Choroid plexus epithelial cell (primary cell): ENCODE measurements around the gene CMC2.

ENCODE experiments used
- DNase-seq: peaks from one replicate; pipeline ENCODE4 v3.0.0-alpha.2; 2010; ENCODE audit warnings: low read depth
- H3K4me3 ChIP-seq: 2 replicates; pipeline ENCODE4 v1.5.1; 2011; ENCODE audit warnings: low read depth, mild to moderate bottlenecking, control low read depth, low read length, moderate library complexity
- TF ChIP-seq, protein P1 (sequence below): conservative IDR thresholded peaks from 2 replicates; pipeline ENCODE4 v1.5.1; 2011; ENCODE audit warnings: low read depth, mild to moderate bottlenecking, control low read depth, inconsistent platforms, low read length, moderate library complexity

The CMC2 gene

DNA sequence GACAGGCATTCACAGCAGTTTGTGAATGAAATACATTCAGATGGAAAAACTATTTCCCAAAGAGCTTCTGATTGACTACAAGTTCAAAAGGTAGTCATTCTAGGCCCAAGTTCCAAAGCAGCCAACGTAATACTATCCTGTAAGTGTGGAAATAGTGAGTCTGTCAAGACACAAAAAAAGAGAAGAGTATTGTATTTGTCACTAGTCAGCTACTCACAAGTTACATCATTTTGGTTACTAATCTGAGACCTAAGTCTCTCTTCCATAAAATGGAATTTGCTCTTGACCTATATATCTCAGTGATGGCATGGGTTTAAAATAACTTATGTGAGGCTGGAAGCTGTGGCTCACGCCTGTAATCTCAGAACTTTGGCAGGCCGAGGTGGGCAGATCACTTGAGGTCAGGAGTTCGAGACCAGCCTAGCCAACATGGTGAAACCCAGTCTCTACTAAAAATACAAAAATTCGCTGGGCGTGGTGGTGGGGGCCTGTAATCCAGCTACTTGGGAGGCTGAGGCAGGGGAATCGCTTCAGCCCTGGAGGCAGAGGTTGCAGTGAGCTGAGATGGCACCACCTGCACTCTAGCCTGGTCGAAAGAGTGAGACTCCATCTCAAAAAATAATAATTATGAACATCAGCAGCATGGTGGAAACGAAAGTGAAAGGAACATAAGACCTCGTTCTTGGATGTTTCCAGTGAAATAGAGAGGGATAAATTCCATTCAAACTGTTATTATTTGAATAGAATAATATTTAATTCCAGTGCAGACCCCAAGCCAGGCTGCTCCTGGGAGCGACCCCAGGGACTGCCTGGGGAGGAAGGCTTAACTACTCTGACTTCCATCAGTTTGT, 2.9 kb downstream of the CMC2 start:
- peak overlapping the region; percentile 37 for H3K4me3 ChIP-seq
- peak; percentile 49 for DNase-seq
- TF ChIP-seq, protein P1, sequence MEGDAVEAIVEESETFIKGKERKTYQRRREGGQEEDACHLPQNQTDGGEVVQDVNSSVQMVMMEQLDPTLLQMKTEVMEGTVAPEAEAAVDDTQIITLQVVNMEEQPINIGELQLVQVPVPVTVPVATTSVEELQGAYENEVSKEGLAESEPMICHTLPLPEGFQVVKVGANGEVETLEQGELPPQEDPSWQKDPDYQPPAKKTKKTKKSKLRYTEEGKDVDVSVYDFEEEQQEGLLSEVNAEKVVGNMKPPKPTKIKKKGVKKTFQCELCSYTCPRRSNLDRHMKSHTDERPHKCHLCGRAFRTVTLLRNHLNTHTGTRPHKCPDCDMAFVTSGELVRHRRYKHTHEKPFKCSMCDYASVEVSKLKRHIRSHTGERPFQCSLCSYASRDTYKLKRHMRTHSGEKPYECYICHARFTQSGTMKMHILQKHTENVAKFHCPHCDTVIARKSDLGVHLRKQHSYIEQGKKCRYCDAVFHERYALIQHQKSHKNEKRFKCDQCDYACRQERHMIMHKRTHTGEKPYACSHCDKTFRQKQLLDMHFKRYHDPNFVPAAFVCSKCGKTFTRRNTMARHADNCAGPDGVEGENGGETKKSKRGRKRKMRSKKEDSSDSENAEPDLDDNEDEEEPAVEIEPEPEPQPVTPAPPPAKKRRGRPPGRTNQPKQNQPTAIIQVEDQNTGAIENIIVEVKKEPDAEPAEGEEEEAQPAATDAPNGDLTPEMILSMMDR = no peak

DNA sequence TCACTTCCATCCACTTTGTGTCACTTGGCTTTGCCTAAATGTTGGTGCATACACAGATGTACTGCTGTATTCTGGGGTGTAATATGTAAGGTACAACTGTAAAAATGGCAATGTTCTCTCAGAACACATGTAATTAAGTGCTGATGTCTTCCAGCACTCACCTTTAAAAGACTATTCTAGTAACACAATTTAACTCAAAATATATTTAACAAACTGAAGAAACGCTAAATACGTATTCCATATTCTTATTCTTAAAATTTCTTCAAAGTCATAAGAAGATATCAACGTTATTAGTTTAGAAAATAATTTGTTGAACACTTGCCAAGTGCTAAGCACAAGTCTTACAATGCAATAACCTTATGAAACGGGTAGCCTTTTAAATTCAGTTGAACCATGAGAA, 3.6 kb downstream of the CMC2 start:
- H3K4me3 ChIP-seq = no peak overlapping the region
- DNase-seq = no peak
- TF ChIP-seq, protein P1 = no peak

DNA sequence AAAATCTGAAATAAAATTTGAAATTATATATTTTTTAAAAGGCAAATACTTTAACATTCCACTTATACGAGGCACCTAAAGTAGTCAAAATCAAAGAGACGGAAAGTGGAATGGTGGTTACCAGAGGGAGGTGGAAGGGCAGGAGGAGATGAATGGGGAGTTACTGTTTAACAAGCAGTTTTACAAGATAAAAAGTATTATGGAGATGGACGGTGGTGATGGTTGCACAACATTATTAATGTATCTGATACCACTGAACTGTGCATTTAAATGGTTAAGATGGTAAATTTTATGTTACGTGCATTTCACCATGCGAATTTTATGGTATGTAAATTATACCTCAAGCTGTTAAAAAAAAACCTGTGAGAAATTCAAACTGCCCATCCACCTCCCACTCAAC, 5.4 kb downstream of the CMC2 start:
- H3K4me3 ChIP-seq = no peak overlapping the region
- TF ChIP-seq, protein P1 = no peak

DNA sequence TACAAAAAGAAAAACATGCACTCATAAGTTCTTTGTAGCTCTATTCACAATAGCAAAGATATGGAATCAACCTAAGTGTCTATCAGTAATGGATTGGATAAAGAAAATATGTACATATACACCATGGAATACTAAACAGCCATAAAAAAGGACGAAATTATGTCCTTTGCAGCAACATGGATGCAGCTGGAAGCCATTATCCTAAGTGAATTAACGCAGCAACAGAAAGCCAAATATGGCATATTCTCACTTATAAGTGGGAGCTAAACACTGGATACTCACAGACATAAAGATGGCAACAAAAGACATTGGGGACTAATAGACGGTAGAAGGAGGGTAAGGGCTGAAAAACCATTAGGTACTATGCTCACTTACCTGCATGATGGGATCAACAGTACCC, 5.8 kb downstream of the CMC2 start:
- no peak for DNase-seq
- TF ChIP-seq, protein P1 = no peak
- H3K4me3 ChIP-seq = no peak overlapping the region

More for the DNA sequence above, 5.4 kb downstream of the CMC2 start:
- no peak for DNase-seq

DNA sequence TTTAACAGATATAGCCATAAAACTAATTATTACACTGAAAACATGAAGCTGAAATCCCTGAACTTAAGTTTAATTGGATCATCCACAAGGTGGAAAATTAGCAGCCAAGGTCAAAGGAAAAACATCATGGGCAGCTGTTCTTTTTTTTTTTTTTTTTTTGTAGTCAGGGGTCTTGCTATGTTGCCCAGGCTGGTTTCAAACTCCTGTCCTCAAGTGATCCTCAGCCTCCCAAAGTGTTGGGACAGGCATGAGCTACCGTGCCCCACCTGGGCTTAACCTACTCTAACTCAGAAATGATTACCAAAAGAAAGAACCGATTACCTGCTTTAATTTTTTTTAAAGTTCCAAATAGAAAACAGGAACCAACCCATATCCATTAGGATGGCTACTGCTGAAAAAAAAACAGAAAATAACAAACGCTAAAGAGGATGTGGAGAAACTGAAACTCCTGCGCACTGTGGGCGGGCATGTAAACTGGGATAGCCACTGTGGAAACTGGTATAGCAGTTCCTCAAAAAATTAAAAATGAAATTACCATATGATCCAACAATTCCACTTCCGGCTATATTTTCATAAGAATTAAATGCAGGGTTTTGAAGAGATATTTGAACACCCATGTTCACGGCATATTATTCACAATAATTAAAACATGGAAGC, 8.6 kb downstream of the CMC2 start:
- no peak overlapping the region for H3K4me3 ChIP-seq
- TF ChIP-seq, protein P1 = no peak
- DNase-seq = no peak

DNA sequence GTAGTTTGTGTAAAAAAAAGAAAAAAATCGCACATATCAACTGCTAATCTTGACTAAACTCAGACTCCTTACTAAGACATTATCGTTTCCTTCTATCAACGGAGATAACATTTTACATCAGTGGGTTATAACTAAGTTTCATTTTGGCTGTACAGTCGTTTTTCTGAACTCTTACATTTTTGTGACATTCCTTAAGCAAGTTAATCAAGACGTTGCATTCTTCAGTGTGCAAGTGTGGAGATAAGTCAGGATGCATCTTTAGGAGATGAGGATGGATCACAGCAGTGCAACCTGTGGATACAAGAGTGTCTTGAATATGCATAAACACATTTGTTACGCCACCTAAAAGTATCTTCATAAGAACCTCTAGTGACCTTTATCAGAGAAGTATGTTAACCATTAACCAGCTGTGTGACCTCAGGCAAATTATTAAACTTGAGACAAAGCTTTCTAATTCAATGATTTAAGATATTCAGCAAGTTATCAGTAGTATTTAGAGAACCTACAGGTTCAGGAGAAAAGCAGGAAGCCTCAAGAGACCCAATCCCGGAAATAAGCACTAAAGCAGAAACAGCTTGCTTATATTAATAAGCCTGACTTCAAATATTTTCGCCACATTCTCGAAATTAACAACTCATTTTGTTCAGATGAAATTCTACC, 9.4 kb downstream of the CMC2 start:
- peak; percentile 56 for DNase-seq
- peak overlapping the region; percentile 35 for H3K4me3 ChIP-seq
- TF ChIP-seq, protein P1 = no peak
